ENCODE results near the gene RGL1.

DNA sequence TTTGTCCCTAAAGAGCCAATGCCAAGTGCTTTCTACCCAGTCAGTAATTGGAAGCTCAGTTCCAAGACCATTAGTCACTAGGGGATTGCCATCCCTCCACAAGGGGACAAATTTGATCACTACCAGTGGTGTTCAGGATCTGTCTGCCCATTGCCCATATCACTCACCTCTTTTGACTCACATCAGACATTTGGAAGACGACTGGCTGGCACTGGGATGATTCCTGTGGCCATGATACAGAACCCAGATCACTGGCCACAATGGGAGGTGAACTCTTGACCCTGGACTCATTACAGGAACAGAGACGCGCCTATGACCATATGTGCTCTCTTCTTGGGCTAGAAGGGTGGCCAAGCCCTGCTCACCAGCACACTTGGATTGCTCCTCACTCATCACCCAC is 161.6 kb downstream of the RGL1 start:
- TF ChIP-seq, protein P1, sequence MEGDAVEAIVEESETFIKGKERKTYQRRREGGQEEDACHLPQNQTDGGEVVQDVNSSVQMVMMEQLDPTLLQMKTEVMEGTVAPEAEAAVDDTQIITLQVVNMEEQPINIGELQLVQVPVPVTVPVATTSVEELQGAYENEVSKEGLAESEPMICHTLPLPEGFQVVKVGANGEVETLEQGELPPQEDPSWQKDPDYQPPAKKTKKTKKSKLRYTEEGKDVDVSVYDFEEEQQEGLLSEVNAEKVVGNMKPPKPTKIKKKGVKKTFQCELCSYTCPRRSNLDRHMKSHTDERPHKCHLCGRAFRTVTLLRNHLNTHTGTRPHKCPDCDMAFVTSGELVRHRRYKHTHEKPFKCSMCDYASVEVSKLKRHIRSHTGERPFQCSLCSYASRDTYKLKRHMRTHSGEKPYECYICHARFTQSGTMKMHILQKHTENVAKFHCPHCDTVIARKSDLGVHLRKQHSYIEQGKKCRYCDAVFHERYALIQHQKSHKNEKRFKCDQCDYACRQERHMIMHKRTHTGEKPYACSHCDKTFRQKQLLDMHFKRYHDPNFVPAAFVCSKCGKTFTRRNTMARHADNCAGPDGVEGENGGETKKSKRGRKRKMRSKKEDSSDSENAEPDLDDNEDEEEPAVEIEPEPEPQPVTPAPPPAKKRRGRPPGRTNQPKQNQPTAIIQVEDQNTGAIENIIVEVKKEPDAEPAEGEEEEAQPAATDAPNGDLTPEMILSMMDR (IDR thresholded peaks at IDR 0.05): no peak
- TF ChIP-seq POLR2A (IDR thresholded peaks at IDR 0.05; ENCODE audit: low read depth): no peak

Data from esophagus muscularis mucosa (tissue), 3 donors.